Coronary artery (tissue), 2 donors: ENCODE data around the gene IFNL2.
A peak's percentile ranks its signal among the peaks of the same experiment; 100 is the strongest.
"Not testable (repeated sequence)": the region's sequence is repeated elsewhere in the genome, so short reads cannot be mapped to it uniquely, and the experiment has no call there.

ENCODE experiments used
- DNase-seq: peaks from one replicate; pipeline ENCODE4 v3.0.0-alpha.2; 2017; ENCODE audit warnings: low spot score
- H3K27ac ChIP-seq, 2 donors: fragments of 200-600 bp; sonication (generic); one replicate each; pipeline ENCODE4 v1.5.1; 2016 to 2019
- H3K4me3 ChIP-seq: fragments of 200-600 bp; sonication (generic); 2 replicates; pipeline ENCODE4 v1.5.1; 2016; ENCODE audit warnings: mild to moderate bottlenecking, moderate library complexity
- TF ChIP-seq, protein P1 (sequence below): fragments of 200-600 bp; sonication (generic); IDR thresholded peaks from one replicate; pipeline ENCODE4 v1.5.1; 2019; ENCODE audit warnings: antibody characterized with exemption

The IFNL2 gene

DNA sequence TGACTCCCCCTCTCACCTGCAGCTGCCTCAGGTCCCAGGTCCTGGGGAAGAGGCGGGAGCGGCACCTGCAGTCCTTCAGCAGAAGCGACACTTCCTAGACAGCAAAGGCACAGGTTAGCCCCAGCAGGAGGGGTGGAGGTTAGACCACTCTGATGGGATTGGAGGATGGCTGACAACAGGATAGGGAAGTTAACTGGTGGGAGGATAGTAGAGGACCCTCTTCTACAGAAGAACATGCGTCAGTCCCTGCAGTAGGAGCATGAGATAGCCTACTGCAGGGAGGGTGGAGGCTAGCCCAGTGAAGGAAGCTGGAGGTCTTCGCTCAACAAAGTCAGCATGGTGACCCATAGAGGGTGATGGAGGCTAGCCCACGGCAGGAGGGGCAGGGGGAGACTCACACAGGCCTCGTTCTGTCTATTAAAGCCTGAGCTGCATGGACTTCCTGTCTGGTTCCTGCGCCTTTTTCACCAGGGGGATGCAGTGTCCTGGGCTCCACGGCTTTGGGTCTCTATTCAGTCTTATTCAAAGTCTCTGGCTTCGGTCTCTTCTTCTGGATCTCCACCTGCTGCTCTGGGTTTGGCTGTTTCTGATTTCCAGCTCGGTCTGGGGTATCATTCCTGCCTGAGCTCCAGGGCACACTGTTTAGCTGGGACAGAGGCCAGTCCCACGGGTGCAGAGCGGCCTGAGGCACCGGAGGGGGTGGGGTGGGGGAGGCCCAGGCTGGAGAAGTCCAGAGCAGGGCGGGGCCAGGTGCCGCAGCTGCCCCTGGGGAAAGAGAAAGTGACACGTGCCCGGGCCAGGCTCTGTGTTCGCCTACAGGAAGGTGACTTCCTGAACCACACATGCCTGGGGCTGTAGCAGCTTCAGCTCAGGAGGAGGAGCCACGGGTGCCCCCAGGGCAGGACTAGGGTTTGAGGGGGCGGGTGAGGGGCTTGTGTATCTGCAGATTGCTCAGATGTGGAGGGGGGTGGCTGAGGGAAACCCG is 30.7 kb upstream of the IFNL2 start:
- H3K27ac ChIP-seq, result no peak overlapping the region
- DNase-seq, result no peak
- H3K4me3 ChIP-seq, result no peak overlapping the region
- TF ChIP-seq, protein P1, sequence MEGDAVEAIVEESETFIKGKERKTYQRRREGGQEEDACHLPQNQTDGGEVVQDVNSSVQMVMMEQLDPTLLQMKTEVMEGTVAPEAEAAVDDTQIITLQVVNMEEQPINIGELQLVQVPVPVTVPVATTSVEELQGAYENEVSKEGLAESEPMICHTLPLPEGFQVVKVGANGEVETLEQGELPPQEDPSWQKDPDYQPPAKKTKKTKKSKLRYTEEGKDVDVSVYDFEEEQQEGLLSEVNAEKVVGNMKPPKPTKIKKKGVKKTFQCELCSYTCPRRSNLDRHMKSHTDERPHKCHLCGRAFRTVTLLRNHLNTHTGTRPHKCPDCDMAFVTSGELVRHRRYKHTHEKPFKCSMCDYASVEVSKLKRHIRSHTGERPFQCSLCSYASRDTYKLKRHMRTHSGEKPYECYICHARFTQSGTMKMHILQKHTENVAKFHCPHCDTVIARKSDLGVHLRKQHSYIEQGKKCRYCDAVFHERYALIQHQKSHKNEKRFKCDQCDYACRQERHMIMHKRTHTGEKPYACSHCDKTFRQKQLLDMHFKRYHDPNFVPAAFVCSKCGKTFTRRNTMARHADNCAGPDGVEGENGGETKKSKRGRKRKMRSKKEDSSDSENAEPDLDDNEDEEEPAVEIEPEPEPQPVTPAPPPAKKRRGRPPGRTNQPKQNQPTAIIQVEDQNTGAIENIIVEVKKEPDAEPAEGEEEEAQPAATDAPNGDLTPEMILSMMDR, result no peak

DNA sequence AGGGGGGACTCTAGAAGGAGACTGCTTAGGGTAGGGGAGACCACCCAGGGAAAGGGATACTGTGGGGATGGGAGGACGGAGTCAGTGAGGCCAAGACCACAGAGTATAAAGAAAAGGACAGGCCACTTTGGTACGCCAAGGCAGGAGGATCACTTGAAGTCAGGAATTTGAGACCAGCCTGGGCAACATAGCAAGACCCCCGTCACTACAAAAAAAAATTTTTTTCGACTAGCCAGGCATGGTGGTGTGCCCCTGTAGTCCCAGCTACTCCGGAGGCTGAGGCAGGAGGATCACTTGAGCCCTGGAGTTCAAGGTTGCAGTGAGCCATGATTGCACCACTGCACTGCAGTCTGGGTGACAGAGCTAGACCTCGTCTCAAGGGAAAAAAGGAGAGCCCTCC is 30.0 kb upstream of the IFNL2 start:
- Histone ChIP-seq H3K27ac (no peak overlapping the region), H3K4me3 (no peak overlapping the region)
- DNase-seq, result no peak
- TF ChIP-seq, protein P1, result no peak

DNA sequence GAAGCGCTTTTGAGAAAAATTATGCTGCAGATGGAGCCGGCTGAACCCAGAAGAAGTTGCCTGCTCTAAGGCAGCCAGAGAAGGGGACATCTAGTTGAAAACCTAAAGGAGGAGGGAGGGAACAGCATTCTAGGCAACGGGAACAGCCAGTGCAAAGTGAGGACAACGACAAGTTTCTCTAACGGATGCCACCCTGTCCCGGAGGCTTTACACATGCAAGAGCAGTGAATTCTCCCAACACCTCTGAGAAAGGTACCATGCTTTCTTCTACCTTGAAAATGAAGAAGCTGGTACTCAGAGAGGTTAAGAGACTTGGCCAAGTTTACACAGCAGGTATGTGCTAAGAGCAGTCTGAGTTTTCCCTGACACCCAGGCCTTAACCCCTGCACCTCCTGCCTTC is 29.3 kb upstream of the IFNL2 start:
- TF ChIP-seq, protein P1, result no peak
- no peak for DNase-seq
- no peak overlapping the region for H3K27ac ChIP-seq
- H3K4me3 ChIP-seq, result no peak overlapping the region

DNA sequence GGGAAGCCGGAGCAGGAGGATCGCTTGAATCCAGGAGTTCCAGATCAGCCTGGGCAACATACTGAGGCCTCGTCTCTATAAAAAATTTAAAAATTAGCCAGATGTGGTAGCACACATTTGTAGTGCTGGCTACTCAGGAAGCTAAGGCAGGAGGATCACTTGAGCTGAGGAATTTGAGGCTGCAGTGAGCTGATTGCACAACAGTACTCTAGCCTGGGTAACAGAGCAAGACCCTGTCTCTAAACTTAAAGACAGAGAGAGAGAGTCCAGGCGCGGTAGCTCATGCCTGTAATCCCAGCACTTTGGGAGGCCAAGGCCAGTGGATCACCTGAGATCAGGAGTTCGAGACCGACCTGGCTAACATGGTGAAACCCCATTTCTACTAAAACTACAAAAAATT is 27.8 kb upstream of the IFNL2 start:
- TF ChIP-seq, protein P1, result no peak
- Histone ChIP-seq H3K27ac (no peak overlapping the region), H3K4me3 (no peak overlapping the region)
- no peak for DNase-seq

DNA sequence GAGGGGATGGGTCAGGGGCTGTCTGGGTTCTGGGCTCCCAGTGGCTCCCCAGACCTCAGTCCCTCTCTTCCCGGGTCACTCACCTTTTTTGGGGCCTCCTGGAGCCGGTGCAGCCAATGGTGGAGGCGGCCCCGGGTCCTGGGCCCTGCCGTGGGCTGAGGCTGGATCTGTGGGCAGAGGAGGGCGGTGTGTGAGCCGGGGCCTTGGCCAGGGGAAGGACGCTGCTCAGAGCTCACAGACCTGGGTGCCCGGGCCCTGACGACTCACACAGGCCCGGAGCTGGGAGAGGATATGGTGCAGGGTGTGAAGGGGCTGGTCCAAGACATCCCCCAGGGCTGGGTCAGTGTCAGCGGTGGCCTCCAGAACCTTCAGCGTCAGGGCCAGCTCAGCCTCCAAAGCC is 24.5 kb upstream of the IFNL2 start:
- not testable (repeated sequence) for DNase-seq, H3K4me3 ChIP-seq, H3K27ac ChIP-seq

DNA sequence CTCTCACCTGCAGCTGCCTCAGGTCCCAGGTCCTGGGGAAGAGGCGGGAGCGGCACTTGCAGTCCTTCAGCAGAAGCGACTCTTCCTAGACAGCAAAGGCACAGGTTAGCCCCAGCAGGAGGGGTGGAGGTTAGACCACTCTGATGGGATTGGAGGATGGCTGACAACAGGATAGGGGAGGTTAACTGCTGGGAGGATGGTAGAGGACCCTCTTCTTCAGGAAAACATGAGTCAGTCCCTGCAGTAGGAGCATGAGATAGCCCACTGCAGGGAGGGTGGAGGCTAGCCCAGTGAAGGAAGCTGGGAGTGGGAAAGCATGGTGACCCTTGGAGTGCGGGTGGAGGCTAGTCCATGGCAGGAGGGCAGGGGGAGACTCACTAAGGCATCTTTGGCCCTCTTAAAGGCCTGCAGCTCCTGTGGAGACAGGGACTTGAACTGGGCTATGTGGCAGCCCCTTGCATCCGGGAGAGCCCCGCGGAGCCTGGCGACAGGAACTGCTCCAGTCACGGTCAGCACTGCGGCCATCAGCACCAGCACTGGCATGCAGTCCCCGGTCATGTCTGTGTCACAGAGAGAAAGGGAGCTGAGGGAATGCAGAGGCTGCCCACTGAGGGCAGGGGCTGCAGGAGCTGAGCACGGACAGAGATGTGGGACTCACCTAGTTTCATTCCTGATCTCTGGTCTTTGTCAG is 23.6 kb upstream of the IFNL2 start, which contains the start of gene IFNL3:
IFNL3 (minus strand) TSS at position 597 of the 691 bp plus-strand sequence; CDS start at position 558, 39 bp downstream.
- H3K27ac ChIP-seq, DNase-seq, H3K4me3 ChIP-seq: not testable (repeated sequence)

DNA sequence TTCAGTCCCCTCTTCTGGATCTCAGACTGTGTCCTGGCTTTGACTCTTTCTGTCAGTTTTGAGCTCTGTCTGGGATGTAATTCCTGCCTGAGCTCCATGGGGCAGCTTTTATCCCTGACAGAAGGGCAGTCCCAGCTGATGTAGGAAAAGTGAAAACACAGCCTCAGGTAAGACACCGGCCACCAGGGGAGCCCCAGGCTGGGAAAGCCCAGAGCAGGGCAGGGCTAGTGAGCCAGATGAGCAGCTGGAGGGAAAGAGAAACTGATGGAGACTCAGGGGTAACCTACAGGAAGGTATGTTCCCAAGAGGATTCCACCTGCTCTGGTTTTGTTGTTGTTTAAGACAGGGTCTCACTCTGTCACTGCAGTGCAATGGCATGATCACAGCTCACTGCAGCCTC is 23.0 kb upstream of the IFNL2 start:
- not testable (repeated sequence) for H3K4me3 ChIP-seq, DNase-seq, H3K27ac ChIP-seq

DNA sequence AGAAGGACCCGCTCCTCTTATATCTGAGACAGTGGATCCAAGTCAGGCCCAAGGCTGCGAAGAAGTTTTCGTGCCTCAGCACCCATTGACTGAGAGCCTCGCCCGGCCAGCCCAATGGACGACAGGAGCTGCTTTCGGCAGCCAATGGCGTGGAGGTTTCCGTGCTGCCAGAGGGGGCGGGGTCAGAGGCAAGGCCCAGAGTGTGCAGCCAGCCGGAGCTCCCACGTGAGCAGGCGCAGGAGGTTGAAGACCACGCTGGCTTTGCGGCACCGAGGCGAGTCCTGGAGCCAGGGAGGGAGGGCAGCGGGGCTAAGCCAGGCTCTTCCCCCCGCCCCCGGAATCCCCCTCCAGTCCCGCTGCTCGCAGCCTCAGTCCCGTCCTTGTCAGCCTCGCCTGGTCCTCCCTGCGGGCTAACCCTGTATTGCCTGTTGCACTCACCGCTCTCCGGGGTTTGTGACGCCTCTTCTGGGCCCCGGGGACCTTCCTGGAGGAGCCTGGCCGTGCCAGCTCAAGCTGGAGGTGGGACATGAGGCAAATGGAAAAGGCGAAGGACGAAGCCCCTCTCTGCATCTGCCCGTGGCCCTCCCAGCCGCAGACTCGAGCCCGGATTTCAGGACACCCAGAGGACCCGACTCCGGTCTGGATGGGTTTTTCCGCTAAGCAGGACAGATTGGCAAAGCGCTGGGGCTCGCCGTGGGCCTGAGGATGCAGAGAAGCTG is 21.1 kb upstream of the IFNL2 start:
- TF ChIP-seq, protein P1, result no peak
- no peak for DNase-seq
- no peak overlapping the region for H3K27ac ChIP-seq
- H3K4me3 ChIP-seq, result peak overlapping the region; percentile 57
